ENCODE data around the gene TBC1D21. TPM values are rescaled to one million over a fixed set of nuclear protein-coding genes. Genes with fewer than 3 reads are reported as not detected.

TBC1D21 gene
- total RNA-seq, 2 donors from 2014 or later: not detected

DNA sequence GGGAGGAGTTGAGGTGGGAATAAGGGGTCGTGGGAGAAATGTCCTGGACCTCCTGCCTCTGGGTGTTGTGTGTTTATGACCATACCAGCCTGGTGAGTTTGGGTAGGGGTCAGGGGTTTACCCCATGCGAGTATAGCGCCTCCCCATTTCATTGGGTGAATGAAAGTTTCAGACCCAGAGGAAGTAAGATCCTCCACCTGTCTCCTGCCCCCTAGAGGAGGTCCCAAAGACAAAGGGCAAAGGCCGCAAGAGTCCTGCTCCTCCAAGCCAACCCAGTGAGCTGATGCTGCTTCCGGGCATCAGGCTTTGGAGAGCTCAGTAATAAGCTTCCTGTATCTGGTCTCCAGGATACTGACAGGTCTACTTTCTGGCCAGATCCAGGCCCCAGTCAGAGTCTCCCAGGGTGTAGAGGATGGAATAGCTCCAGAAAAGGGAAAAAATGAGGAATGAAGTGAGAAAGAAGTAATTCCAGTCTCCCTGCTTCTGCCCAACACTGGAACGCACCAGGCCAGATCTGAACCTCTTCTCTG, 6.4 kb upstream of the TBC1D21 start:
- no peak for ATAC-seq (ENCODE audit: insufficient number of reproducible peaks, low FRiP score, low read depth)
- DNase-seq (ENCODE audit: low spot score): no peak
- TF ChIP-seq, protein P1, sequence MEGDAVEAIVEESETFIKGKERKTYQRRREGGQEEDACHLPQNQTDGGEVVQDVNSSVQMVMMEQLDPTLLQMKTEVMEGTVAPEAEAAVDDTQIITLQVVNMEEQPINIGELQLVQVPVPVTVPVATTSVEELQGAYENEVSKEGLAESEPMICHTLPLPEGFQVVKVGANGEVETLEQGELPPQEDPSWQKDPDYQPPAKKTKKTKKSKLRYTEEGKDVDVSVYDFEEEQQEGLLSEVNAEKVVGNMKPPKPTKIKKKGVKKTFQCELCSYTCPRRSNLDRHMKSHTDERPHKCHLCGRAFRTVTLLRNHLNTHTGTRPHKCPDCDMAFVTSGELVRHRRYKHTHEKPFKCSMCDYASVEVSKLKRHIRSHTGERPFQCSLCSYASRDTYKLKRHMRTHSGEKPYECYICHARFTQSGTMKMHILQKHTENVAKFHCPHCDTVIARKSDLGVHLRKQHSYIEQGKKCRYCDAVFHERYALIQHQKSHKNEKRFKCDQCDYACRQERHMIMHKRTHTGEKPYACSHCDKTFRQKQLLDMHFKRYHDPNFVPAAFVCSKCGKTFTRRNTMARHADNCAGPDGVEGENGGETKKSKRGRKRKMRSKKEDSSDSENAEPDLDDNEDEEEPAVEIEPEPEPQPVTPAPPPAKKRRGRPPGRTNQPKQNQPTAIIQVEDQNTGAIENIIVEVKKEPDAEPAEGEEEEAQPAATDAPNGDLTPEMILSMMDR (IDR thresholded peaks at IDR 0.05): no peak
- Histone ChIP-seq H3K4me3 (no peak overlapping the region), H3K4me1 (ENCODE audit: control insufficient read depth in 1 of 2, low read depth in 2 of 2) (no peaks in the 10 kb centered on the region), H3K27me3 (replicated peaks; ENCODE audit: insufficient read depth) (no peaks in the 10 kb centered on the region), H3K27ac (no peak overlapping the region), H3K9me3 (no peaks in the 10 kb centered on the region), H3K36me3 (no peaks in the 10 kb centered on the region)

DNA sequence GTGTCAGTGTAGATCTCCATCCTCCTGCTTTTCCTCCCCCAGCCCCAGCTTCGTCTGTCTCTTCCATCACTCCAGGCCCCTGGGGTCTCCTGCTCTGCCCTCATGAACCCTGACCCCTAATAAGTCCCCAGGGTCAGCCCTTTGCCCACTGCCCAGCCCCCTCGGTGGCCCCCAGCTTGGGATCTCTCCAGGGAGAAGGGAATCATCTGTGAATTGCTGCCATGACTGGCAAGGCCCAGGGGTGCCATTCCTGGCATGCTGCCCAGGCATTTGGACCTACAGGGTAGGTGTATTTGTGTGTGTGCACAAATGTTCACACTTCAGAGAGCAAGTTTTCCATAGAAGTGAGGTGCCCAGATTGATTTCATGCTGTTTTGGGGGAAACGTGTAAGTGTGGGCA, 5.9 kb upstream of the TBC1D21 start:
- DNase-seq (ENCODE audit: low spot score) (no peak), ATAC-seq (ENCODE audit: insufficient number of reproducible peaks, low FRiP score, low read depth) (no peak)
- no peaks in the 10 kb centered on the region for H3K36me3 ChIP-seq
- H3K9me3 ChIP-seq: no peaks in the 10 kb centered on the region
- H3K4me1 ChIP-seq (ENCODE audit: control insufficient read depth in 1 of 2, low read depth in 2 of 2): no peaks in the 10 kb centered on the region
- no peaks in the 10 kb centered on the region for H3K27me3 ChIP-seq (replicated peaks; ENCODE audit: insufficient read depth)
- TF ChIP-seq, protein P1 (IDR thresholded peaks at IDR 0.05): no peak
- H3K27ac ChIP-seq: no peak overlapping the region
- H3K4me3 ChIP-seq: no peak overlapping the region

DNA sequence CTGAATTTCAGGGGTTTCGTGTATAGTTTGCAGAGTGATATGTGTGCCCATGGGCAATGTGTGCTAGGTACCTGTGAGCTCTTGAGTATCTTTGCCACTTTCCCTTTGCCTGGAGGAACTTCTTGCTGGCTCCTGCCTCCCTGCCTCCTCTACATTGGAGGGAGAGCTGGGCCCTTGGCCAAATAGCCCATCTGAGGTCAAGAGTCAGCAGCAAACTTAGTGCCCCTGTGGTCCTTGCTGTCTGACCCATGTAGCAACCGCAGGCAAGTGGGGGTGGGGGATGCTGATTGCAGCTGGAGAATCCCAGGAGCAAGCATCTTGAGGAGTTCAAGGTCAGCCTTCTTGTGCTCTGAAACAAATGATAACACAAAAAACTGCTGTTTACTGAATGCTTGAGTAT, 5.4 kb upstream of the TBC1D21 start:
- ATAC-seq (ENCODE audit: insufficient number of reproducible peaks, low FRiP score, low read depth) (no peak), DNase-seq (ENCODE audit: low spot score) (no peak)
- H3K9me3 ChIP-seq: no peaks in the 10 kb centered on the region
- H3K27ac ChIP-seq: no peak overlapping the region
- H3K4me3 ChIP-seq: no peak overlapping the region
- TF ChIP-seq, protein P1 (IDR thresholded peaks at IDR 0.05): no peak
- no peaks in the 10 kb centered on the region for H3K4me1 ChIP-seq (ENCODE audit: control insufficient read depth in 1 of 2, low read depth in 2 of 2)
- H3K27me3 ChIP-seq (replicated peaks; ENCODE audit: insufficient read depth): no peaks in the 10 kb centered on the region
- H3K36me3 ChIP-seq: no peaks in the 10 kb centered on the region

DNA sequence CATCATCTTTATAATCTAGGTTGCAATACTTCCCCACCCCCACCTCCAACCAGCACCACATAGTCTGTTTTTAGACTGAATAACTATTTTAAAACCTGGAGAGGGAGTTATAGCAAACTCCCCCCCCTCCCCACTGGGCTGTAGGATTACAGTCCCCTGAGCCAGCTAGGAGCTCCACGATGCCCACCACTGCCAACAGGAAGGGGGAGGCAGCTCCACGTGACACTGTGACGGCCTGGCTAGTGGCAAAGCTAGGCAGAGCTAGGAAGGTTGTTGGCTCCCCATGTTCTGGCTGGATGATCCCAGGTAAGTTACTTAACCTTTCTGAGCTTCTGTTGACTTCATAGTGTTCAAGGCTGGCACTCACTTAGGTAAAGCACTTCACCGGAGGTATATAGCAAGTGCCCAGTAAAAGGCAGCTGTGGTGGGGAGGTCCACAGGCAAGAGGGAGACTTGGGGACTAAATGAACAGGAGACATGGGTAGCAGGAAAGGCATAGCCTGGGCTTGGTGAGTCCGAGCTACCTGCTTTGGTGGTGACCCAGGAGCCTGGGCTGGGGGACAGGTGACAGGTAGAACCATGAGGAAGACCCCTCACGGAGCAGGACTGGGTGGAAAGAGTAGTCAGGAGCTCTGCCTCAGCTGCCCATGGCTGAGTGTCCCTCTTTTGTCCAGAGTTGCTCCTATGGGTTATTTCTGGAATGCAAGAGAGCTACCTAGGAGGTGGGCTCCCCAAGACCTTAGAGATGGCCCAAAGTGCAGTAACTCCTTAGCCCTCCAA, 4.0 kb upstream of the TBC1D21 start:
- no peak overlapping the region for H3K4me3 ChIP-seq
- TF ChIP-seq, protein P1 (IDR thresholded peaks at IDR 0.05): no peak
- H3K27ac ChIP-seq: no peak overlapping the region
- no peaks in the 10 kb centered on the region for H3K4me1 ChIP-seq (ENCODE audit: control insufficient read depth in 1 of 2, low read depth in 2 of 2)
- ATAC-seq (ENCODE audit: insufficient number of reproducible peaks, low FRiP score, low read depth) (no peak), DNase-seq (ENCODE audit: low spot score) (no peak)
- no peaks in the 10 kb centered on the region for H3K9me3 ChIP-seq
- H3K27me3 ChIP-seq (replicated peaks; ENCODE audit: insufficient read depth): no peaks in the 10 kb centered on the region
- H3K36me3 ChIP-seq: no peaks in the 10 kb centered on the region

DNA sequence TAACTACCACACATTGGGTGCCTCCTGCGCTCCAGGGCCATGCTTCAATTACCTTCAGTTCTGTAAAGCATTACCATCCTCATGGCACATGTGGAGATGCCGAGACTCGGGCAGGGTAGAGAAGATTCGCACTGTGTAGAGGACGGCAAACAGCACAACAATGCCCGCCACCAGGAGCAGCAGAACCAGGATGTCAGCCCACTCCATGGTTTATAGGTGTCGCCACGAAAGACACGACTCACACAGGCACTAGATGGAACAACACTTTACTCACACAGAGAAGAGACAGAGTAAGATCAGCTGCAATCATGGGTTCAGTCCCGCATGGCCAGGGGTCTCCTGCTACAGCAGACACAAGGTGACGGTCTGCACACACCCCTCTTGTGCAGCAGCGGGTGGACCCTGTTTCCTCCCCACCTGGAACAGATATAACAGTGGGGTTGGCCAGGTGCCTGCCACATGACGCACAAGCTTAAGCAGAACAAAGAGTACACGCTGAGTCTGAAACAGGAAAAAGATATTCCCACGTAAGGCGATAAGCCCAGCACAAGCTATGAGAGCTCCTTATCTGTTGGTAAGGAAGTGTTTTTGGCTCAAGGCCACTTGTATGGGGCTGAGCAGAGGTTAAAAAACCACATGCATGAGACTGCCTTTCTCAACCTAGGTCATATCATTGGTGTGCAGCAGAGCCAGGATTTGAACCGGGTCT, 2.5 kb upstream of the TBC1D21 start:
- DNase-seq (ENCODE audit: low spot score) (no peak), ATAC-seq (ENCODE audit: insufficient number of reproducible peaks, low FRiP score, low read depth) (no peak)
- no peak overlapping the region for H3K27ac ChIP-seq
- H3K36me3 ChIP-seq: no peaks in the 10 kb centered on the region
- H3K9me3 ChIP-seq: no peaks in the 10 kb centered on the region
- H3K4me1 ChIP-seq (ENCODE audit: control insufficient read depth in 1 of 2, low read depth in 2 of 2): no peaks in the 10 kb centered on the region
- TF ChIP-seq, protein P1 (IDR thresholded peaks at IDR 0.05): no peak
- no peaks in the 10 kb centered on the region for H3K27me3 ChIP-seq (replicated peaks; ENCODE audit: insufficient read depth)
- H3K4me3 ChIP-seq: no peak overlapping the region

Measured in thoracic aorta (tissue), 2 donors.